ENCODE data around the gene OGFRL1.

OGFRL1 gene

GRCh38 chr6:71336901-71337300, 48.3 kb downstream of the OGFRL1 start:
- Mint-ChIP-seq H3K36me3 (no peaks in the 10 kb centered on the region), H3K27me3 (no peaks in the 10 kb centered on the region), H3K27ac (no peak overlapping the region), H3K4me1 (no peaks in the 10 kb centered on the region), H3K4me3 (no peak overlapping the region), H3K9me3 (no peaks in the 10 kb centered on the region)
- no peak for ATAC-seq

GRCh38 chr6:71338540-71339316, 50.1 kb downstream of the OGFRL1 start:
- H3K4me3 Mint-ChIP-seq, result no peak overlapping the region
- no peaks in the 10 kb centered on the region for H3K36me3 Mint-ChIP-seq
- ATAC-seq, result no peak

GRCh38 chr6:71342772-71343171, 54.2 kb downstream of the OGFRL1 start:
- Mint-ChIP-seq H3K4me1 (peaks cover 18% of the 10 kb centered on the region), H3K27me3 (peaks cover 11% of the 10 kb centered on the region), H3K36me3 (no peaks in the 10 kb centered on the region), H3K27ac (no peak overlapping the region), H3K9me3 (no peaks in the 10 kb centered on the region), H3K4me3 (no peak overlapping the region)
- ATAC-seq, result no peak

More at GRCh38 chr6:71338540-71339316, 50.1 kb downstream of the OGFRL1 start:
- Mint-ChIP-seq H3K27ac (no peak overlapping the region), H3K4me1 (no peaks in the 10 kb centered on the region), H3K9me3 (no peaks in the 10 kb centered on the region), H3K27me3 (peaks cover 1% of the 10 kb centered on the region)

- peak; percentile 35 for ATAC-seq
- H3K27me3 Mint-ChIP-seq, result peaks cover 11% of the 10 kb centered on the region
- H3K27ac Mint-ChIP-seq, result peak overlapping the region; percentile 44
- H3K36me3 Mint-ChIP-seq, result no peaks in the 10 kb centered on the region
- peaks cover 25% of the 10 kb centered on the region for H3K4me1 Mint-ChIP-seq
- no peaks in the 10 kb centered on the region for H3K9me3 Mint-ChIP-seq
- no peak overlapping the region for H3K4me3 Mint-ChIP-seq
Observed at GRCh38 chr6:71345476-71346333, 57.1 kb downstream of the OGFRL1 start.

- Mint-ChIP-seq H3K9me3 (no peaks in the 10 kb centered on the region), H3K4me3 (no peak overlapping the region), H3K27ac (peak overlapping the region; percentile 44), H3K36me3 (no peaks in the 10 kb centered on the region), H3K27me3 (peaks cover 11% of the 10 kb centered on the region), H3K4me1 (peaks cover 25% of the 10 kb centered on the region)
- peak; percentile 38 for ATAC-seq
Observed at GRCh38 chr6:71346334-71346694, 57.7 kb downstream of the OGFRL1 start.

- ATAC-seq, result no peak
- Mint-ChIP-seq H3K4me3 (no peak overlapping the region), H3K36me3 (no peaks in the 10 kb centered on the region), H3K27ac (peak overlapping the region; percentile 44), H3K9me3 (no peaks in the 10 kb centered on the region), H3K27me3 (peaks cover 11% of the 10 kb centered on the region), H3K4me1 (peaks cover 25% of the 10 kb centered on the region)
Observed at GRCh38 chr6:71347119-71347518, 58.5 kb downstream of the OGFRL1 start.

- ATAC-seq, result no peak
- H3K4me1 Mint-ChIP-seq, result peaks cover 25% of the 10 kb centered on the region
- no peak overlapping the region for H3K27ac Mint-ChIP-seq
- peaks cover 3% of the 10 kb centered on the region for H3K27me3 Mint-ChIP-seq
- H3K9me3 Mint-ChIP-seq, result no peaks in the 10 kb centered on the region
- no peak overlapping the region for H3K4me3 Mint-ChIP-seq
- no peaks in the 10 kb centered on the region for H3K36me3 Mint-ChIP-seq
Observed at GRCh38 chr6:71349395-71349794, 60.8 kb downstream of the OGFRL1 start.

- no peaks in the 10 kb centered on the region for H3K27me3 Mint-ChIP-seq
- no peak overlapping the region for H3K4me3 Mint-ChIP-seq
- H3K4me1 Mint-ChIP-seq, result peaks cover 25% of the 10 kb centered on the region
- H3K9me3 Mint-ChIP-seq, result no peaks in the 10 kb centered on the region
- ATAC-seq, result no peak
- H3K36me3 Mint-ChIP-seq, result no peaks in the 10 kb centered on the region
- H3K27ac Mint-ChIP-seq, result no peak overlapping the region
Observed at GRCh38 chr6:71349976-71350615, 61.5 kb downstream of the OGFRL1 start.

GRCh38 chr6:71351190-71351589, 62.6 kb downstream of the OGFRL1 start:
- ATAC-seq, result no peak
- no peak overlapping the region for H3K27ac Mint-ChIP-seq
- H3K4me1 Mint-ChIP-seq, result peaks cover 21% of the 10 kb centered on the region
- no peak overlapping the region for H3K4me3 Mint-ChIP-seq
- H3K27me3 Mint-ChIP-seq, result no peaks in the 10 kb centered on the region
- H3K9me3 Mint-ChIP-seq, result no peaks in the 10 kb centered on the region
- no peaks in the 10 kb centered on the region for H3K36me3 Mint-ChIP-seq

Measured in stimulated activated memory B cell treated with anti-CD40 and anti-IgM and Interleukin-4, amounts not matched to agents 10 μg/mL and 1 μg/mL and 100 μg/mL, for 72 hours (primary cell).